ENCODE data around the gene RRM2. TPM values are rescaled to one million over a fixed set of nuclear protein-coding genes. Genes with fewer than 3 reads are reported as not detected.
"Not testable (repeated sequence)": the region's sequence is repeated elsewhere in the genome, so short reads cannot be mapped to it uniquely, and the experiment has no call there.

The RRM2 gene
- total RNA-seq, 1 donor from 2014 or later: 1.9 TPM

DNA sequence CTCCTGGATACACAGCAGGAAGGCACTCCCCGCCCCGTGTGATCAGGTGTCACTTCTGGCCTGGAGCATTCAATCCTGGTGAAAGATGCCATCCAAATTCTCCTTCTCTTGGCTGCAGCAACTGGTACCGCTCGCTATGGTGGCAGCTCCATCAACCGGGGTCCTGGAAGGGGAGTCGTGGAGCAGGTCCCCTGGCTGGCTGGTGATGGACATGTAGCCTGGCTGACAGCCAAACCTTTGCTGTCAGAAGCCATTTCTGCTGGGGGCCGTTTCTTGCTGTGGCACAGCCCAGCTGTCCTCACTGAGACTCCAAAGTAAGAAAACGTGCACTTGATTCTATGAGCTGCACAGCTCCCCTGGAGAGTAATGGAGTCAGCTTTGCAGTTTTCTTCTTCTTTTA is 35.2 kb upstream of the RRM2 start:
- no peak for DNase-seq
- intact Hi-C loops (cut with DNase I): no loop called here
- ATAC-seq (ENCODE audit: poor library complexity): no peak

- ATAC-seq (ENCODE audit: poor library complexity): no peak
- DNase-seq: no peak
- intact Hi-C loops (cut with DNase I): no loop called here
Measured at GRCh38 chr2:10089565-10090190, 32.9 kb upstream of the RRM2 start.

- DNase-seq: peak; percentile 53
- intact Hi-C loops (cut with DNase I): no loop called here
- peak; percentile 52 for ATAC-seq (ENCODE audit: poor library complexity)
Measured at GRCh38 chr2:10091182-10091888, 31.2 kb upstream of the RRM2 start.

GRCh38 chr2:10091889-10092244 is 30.7 kb upstream of the RRM2 start:
- intact Hi-C loops (cut with DNase I); DNase-seq: not testable (repeated sequence)

GRCh38 chr2:10094271-10094814 is 28.2 kb upstream of the RRM2 start:
- intact Hi-C loops (cut with DNase I): no loop called here
- DNase-seq (no peak), ATAC-seq (ENCODE audit: poor library complexity) (no peak)

More at GRCh38 chr2:10091889-10092244, 30.7 kb upstream of the RRM2 start:
- not testable (repeated sequence) for ATAC-seq (ENCODE audit: poor library complexity)

DNA sequence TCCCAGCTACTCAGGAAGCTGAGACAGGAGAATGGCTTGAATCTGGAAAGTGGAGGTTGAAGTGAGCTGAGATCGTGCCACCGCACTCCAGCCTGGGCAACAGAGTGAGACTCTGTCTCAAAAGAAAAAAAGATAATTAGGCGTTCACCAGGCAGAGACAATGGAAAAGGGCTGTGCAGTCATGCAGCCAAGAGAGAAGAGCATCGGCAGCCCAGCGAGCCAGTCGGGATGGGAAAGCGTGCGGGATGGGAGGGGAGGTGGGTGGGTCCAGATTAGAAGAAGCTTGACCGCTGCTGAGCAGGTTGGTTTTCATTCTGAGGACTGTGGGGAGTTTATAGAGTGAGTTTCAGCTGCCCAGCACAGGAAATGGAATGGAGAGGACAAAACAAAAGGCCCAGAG is 27.4 kb upstream of the RRM2 start:
- no peak for ATAC-seq (ENCODE audit: poor library complexity)
- no peak for DNase-seq
- intact Hi-C loops (cut with DNase I): loop anchor here (5.0 kb wide), 1 partner anchor 283 kb away; no protein-coding TSS in a partner anchor

DNA sequence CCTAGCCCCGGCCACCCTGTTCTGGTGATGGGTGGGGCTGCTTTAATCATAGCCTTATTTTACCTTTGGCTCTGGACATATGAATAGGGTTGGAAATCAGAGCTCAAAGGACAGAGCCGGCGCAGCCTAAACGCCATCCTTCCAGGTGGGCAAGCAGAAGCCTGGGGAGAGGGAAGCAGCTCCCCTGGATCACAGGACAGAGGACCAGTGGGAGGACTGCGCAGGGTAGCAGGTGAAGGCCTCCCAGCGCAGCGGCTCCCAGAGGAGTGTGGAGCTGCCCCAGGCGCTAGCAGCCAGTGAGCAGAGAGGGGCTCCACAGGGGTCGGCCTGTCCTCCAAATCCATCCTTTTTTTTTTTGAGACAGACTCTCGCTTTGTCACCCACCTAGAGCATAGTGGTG is 25.9 kb upstream of the RRM2 start:
- DNase-seq (no peak), ATAC-seq (ENCODE audit: poor library complexity) (no peak)
- intact Hi-C loops (cut with DNase I): loop anchor here (5.0 kb wide), 1 partner anchor 284 kb away; no protein-coding TSS in a partner anchor

- intact Hi-C loops (cut with DNase I): loop anchor here (5.0 kb wide), 1 partner anchor 285 kb away; no protein-coding TSS in a partner anchor
- DNase-seq (peak; percentile 81), ATAC-seq (ENCODE audit: poor library complexity) (peak; percentile 97)
Measured at GRCh38 chr2:10097352-10098148, 25.0 kb upstream of the RRM2 start.

GRCh38 chr2:10101491-10101890 is 21.0 kb upstream of the RRM2 start:
- DNase-seq: no peak
- no peak for ATAC-seq (ENCODE audit: poor library complexity)
- intact Hi-C loops (cut with DNase I): no loop called here

- intact Hi-C loops (cut with DNase I): no loop called here
- no peak for DNase-seq
- ATAC-seq (ENCODE audit: poor library complexity): no peak
Measured at GRCh38 chr2:10103179-10103578, 19.4 kb upstream of the RRM2 start.

DNA sequence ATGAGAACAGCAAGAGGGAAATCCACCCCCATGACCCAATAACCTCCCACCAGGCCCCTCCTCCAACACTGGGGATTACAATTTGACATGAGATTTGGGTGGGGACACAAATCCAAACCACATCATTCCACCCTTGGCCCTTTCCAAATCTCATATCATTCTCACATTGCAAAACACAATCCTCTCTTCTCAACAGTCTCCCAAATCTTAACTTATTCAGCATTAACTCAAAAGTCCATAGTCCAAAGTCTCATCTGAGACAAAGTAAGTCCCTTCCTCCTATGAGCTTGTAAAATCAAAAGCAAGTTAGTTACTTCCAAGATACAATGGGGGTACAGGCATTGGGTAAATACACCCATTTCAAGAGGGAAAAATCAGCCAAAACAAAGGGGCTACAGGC is 17.6 kb upstream of the RRM2 start:
- ATAC-seq (ENCODE audit: poor library complexity); DNase-seq; intact Hi-C loops (cut with DNase I): not testable (repeated sequence)

DNA sequence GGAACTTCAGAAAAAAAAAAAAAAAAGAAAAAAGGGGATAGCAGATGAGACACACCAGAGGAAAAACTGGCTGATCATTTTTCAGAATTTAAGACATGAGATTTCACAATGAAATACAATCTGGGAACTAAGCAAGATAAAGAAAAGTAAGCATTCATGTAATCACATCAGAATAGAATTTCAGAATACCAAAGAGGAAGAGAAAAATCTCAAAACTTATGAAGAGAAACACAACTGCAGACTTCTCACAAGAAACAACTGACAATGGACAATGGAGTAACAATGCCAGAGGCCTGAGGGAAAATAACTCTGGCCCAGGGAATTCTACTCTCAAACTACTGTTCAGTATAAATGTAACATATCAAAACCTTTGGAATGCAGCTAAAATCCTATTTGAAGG is 13.2 kb upstream of the RRM2 start:
- ATAC-seq (ENCODE audit: poor library complexity): no peak
- intact Hi-C loops (cut with DNase I): no loop called here

DNA sequence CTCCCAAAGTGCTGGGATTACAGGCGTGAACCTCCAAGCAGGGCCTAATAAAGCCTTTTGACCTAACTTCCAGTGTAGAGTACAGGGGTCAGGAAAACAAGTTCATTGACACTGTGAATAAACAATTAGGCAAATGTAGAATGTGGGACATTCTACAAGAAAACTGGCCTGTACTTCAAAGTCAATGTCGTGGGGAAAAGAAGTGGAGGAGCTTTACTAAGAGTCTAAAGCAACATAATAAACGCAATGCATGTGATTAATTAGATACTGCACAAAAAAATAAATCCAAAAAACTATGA is 3.6 kb upstream of the RRM2 start:
- intact Hi-C loops (cut with DNase I): no loop called here
- DNase-seq (no peak), ATAC-seq (ENCODE audit: poor library complexity) (no peak)

More for the DNA sequence above, 13.2 kb upstream of the RRM2 start:
- DNase-seq: no peak

- intact Hi-C loops (cut with DNase I): loop anchor here (10.0 kb wide), 1 partner anchor 545 kb away; no protein-coding TSS in a partner anchor
- DNase-seq (no peak), ATAC-seq (ENCODE audit: poor library complexity) (no peak)
Measured at GRCh38 chr2:10119601-10120157, 2.9 kb upstream of the RRM2 start.

- intact Hi-C loops (cut with DNase I): loop anchor here (10.0 kb wide), 1 partner anchor 544 kb away; no protein-coding TSS in a partner anchor
- DNase-seq (peak; percentile 98), ATAC-seq (ENCODE audit: poor library complexity) (peak; percentile 96)
Measured at GRCh38 chr2:10120158-10120876, 2.2 kb upstream of the RRM2 start.

- no peak for DNase-seq
- intact Hi-C loops (cut with DNase I): loop anchor here (10.0 kb wide), 1 partner anchor 544 kb away; no protein-coding TSS in a partner anchor
- ATAC-seq (ENCODE audit: poor library complexity): no peak
Measured at GRCh38 chr2:10120877-10121574, 1.5 kb upstream of the RRM2 start.

- no peak for ATAC-seq (ENCODE audit: poor library complexity)
- DNase-seq: no peak
- intact Hi-C loops (cut with DNase I): loop anchor here (10.0 kb wide), 1 partner anchor 542 kb away; no protein-coding TSS in a partner anchor
Measured at GRCh38 chr2:10123281-10123680, 742 bp downstream of the RRM2 start.
